SIG-M5 (cell line): ENCODE data around the gene ATP1A2.

Experiments used
- DNase-seq: peaks from one replicate; lab custom pipeline; 2025; lab: John Stamatoyannopoulos, UW

ATP1A2 gene

GRCh38 chr1:160085686-160086455, 29.7 kb upstream of the ATP1A2 start:
- DNase-seq, result no peak

- no peak for DNase-seq
These were observed 29.1 kb upstream of the ATP1A2 start for GRCh38 chr1:160086456-160086892.

- no peak for DNase-seq
These were observed 28.4 kb upstream of the ATP1A2 start for GRCh38 chr1:160087118-160087662.

GRCh38 chr1:160089883-160090282, 25.7 kb upstream of the ATP1A2 start:
- no peak for DNase-seq

GRCh38 chr1:160090760-160091159, 24.8 kb upstream of the ATP1A2 start:
- no peak for DNase-seq

- no peak for DNase-seq
These were observed 23.8 kb upstream of the ATP1A2 start for GRCh38 chr1:160091666-160092223.

GRCh38 chr1:160092366-160093068, 23.0 kb upstream of the ATP1A2 start:
- DNase-seq, result no peak

- no peak for DNase-seq
These were observed 22.5 kb upstream of the ATP1A2 start for GRCh38 chr1:160093069-160093395.

GRCh38 chr1:160093624-160094290, 21.8 kb upstream of the ATP1A2 start:
- no peak for DNase-seq

- no peak for DNase-seq
These were observed 21.3 kb upstream of the ATP1A2 start for GRCh38 chr1:160094291-160094625.

GRCh38 chr1:160094806-160095205, 20.8 kb upstream of the ATP1A2 start:
- DNase-seq, result no peak

GRCh38 chr1:160095382-160096105, 20.0 kb upstream of the ATP1A2 start:
- DNase-seq, result no peak

- no peak for DNase-seq
These were observed 19.1 kb upstream of the ATP1A2 start for GRCh38 chr1:160096274-160097116.

- DNase-seq, result no peak
These were observed 18.2 kb upstream of the ATP1A2 start for GRCh38 chr1:160097151-160097910.

- no peak for DNase-seq
These were observed 17.4 kb upstream of the ATP1A2 start, which contains the start of gene IGSF8 for GRCh38 chr1:160097911-160098851. Gene IGSF8, minus strand, starts transcription at chr1:160098619. Its CDS starts 147 bp downstream, at chr1:160098472.

- DNase-seq, result peak; percentile 64
These were observed 16.6 kb upstream of the ATP1A2 start for GRCh38 chr1:160098852-160099561.

- no peak for DNase-seq
These were observed 15.7 kb upstream of the ATP1A2 start for GRCh38 chr1:160099716-160100375.
